ENCODE results near the gene NPB.

NPB gene

DNA sequence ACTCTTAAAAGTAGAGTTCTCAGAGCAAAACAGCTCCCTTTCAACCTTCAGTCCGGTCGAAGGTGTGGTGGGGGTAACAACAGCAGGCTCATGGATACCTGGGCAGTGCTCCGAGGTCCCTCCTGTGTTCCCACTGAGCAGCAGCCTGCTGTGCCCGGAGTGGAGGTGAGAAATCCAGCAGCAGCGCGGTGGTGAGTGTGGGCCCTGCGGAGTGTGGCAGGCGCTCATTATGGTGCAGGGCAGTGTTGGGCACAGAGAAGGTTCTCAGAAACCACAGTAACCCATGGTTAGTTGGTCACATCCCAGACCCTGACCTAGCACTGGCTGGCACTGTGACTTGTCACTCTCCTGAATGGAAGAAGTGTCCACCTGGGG is 36.7 kb upstream of the NPB start:
- no peak overlapping the region for H3K4me2 ChIP-seq (ENCODE audit: low read length)
- no peaks in the 10 kb centered on the region for H3K27me3 ChIP-seq (ENCODE audit: control insufficient read depth, insufficient read depth, low read length)
- H3K9ac ChIP-seq (ENCODE audit: low read depth, low read length): no peak overlapping the region
- peaks cover 44% of the 10 kb centered on the region for H3K4me1 ChIP-seq (ENCODE audit: control insufficient read depth, insufficient read depth, low read length)
- H3K9me3 ChIP-seq (replicated peaks; ENCODE audit: low read length): no peaks in the 10 kb centered on the region
- H3K4me3 ChIP-seq (ENCODE audit: low read length): no peak overlapping the region
- H3K36me3 ChIP-seq (ENCODE audit: insufficient read depth, low read length): peaks cover 55% of the 10 kb centered on the region

DNA sequence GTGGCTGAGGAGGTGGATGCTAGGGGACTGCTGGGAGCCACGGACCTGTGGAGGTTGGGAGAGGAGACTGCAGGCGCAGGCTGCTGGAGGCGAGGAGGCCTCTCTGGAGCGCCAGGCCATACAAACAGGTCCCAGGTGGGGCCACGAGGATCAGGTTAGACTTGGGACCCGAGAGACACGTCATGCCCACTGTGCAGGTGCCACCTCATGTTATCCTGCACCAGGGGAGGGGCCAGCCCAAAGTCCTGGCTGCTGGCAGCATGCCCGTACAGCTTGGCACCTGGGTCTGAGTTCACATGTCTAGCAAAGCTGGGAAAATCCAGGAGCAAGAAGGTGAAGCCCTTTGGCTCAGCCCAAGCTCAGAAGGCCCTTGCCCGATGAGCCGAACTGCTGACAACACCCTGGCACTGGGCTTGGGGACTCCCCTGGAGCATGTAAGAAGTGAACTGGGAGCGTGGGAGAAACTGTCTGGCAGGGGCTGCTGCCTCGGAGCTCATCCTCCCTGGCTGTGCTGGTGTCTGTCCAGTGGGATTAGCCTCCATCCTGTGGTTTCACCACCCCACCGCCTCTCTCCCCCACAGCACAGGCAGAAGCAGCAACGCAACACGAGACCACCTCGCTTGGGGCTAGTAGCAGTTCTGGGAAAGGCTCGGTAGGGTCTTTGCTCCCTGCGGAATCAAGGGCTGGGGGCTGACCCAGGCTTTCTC is 36.2 kb upstream of the NPB start:
- Histone ChIP-seq H3K4me3 (ENCODE audit: low read length) (no peak overlapping the region), H3K9me3 (replicated peaks; ENCODE audit: low read length) (no peaks in the 10 kb centered on the region), H3K4me1 (ENCODE audit: control insufficient read depth, insufficient read depth, low read length) (peaks cover 44% of the 10 kb centered on the region), H3K27me3 (ENCODE audit: control insufficient read depth, insufficient read depth, low read length) (no peaks in the 10 kb centered on the region), H3K9ac (ENCODE audit: low read depth, low read length) (no peak overlapping the region), H3K4me2 (ENCODE audit: low read length) (no peak overlapping the region), H3K36me3 (ENCODE audit: insufficient read depth, low read length) (peaks cover 57% of the 10 kb centered on the region)

GRCh38 chr17:81866440-81867169 is 35.4 kb upstream of the NPB start:
- no peak overlapping the region for H3K4me2 ChIP-seq (ENCODE audit: low read length)
- peaks cover 47% of the 10 kb centered on the region for H3K4me1 ChIP-seq (ENCODE audit: control insufficient read depth, insufficient read depth, low read length)
- H3K9me3 ChIP-seq (replicated peaks; ENCODE audit: low read length): no peaks in the 10 kb centered on the region
- no peak overlapping the region for H3K4me3 ChIP-seq (ENCODE audit: low read length)
- no peaks in the 10 kb centered on the region for H3K27me3 ChIP-seq (ENCODE audit: control insufficient read depth, insufficient read depth, low read length)
- peaks cover 57% of the 10 kb centered on the region for H3K36me3 ChIP-seq (ENCODE audit: insufficient read depth, low read length)
- H3K9ac ChIP-seq (ENCODE audit: low read depth, low read length): peak overlapping the region; percentile 21

DNA sequence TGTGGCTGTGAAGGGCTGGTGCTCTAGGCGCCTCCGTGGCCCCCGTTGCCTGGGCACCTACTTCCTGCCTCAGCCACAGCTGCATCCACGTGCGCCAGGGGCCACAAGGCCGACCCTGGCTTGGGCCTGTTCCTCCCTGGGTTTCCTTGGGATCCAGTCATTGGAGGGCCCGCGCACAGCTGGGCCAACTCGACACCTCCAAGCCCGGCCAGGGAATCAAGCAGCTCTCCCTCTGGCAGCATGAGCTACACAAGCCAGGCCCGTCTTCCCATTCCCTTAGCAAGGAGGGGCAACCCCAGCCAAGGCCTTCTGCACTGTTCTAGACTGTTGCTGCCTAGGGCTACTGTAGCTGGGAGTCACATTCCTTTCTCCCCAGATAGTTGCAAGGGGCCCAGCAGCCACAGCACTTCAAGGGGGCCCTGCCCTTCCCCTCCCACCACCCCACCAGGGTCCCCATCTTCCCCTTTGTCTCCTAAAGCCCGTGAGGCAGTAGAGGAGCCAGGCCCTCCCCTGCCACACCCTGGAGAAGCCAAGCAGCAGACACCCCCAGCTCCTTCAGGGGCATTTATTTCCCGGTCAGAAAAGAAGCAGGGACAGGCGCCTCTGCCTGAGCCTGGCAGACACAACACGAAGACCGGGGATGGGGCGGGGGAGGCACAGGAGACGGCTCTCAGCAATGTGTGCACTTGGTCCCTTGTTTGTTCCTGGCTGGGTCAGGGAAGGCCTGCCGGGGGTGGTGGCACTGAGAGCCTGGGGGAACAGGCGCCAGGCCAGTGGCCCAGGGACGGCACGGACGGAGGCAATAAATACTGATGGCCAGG is 34.7 kb upstream of the NPB start:
- no peak overlapping the region for H3K4me3 ChIP-seq (ENCODE audit: low read length)
- peaks cover 50% of the 10 kb centered on the region for H3K4me1 ChIP-seq (ENCODE audit: control insufficient read depth, insufficient read depth, low read length)
- peaks cover 57% of the 10 kb centered on the region for H3K36me3 ChIP-seq (ENCODE audit: insufficient read depth, low read length)

DNA sequence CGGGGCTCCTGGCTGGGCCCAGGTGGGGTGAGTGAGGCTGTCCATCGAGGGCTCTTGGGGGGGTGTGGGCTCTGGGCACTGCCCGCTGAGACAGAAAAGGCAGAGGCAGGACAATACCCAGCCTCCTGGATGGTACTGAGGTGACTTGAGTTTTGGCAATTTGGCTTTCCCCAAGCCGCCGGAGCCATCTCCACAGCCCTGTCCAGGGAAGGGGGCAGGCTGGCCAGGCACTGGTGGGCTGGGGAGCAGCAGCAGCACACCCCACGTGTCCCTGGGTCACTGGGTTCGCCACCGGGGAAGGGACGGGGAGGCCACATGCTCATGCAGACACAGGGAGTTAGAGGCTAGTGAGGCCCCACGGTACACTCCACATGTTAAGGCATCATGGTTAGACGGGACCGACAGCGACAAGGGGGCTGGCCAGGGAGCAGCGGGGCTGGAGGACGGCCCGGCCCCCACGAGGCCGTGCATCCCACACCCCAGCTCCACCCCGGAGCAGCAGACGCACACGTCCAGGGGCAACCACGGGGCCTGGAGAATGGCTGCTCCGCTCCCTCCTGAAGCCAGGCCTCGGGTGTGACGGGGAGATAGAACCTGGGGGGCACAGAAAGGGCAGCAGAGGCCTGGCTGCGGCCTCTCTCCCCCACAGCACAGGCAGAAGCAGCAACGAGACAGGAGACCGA is 33.9 kb upstream of the NPB start:
- Histone ChIP-seq H3K9me3 (replicated peaks; ENCODE audit: low read length) (no peaks in the 10 kb centered on the region), H3K9ac (ENCODE audit: low read depth, low read length) (peak overlapping the region; percentile 53), H3K36me3 (ENCODE audit: insufficient read depth, low read length) (peaks cover 55% of the 10 kb centered on the region), H3K27me3 (ENCODE audit: control insufficient read depth, insufficient read depth, low read length) (no peaks in the 10 kb centered on the region), H3K4me3 (ENCODE audit: low read length) (peak overlapping the region; percentile 43), H3K4me1 (ENCODE audit: control insufficient read depth, insufficient read depth, low read length) (peaks cover 53% of the 10 kb centered on the region), H3K4me2 (ENCODE audit: low read length) (peak overlapping the region; percentile 52)

More for the DNA sequence above, 34.7 kb upstream of the NPB start:
- Histone ChIP-seq H3K9ac (ENCODE audit: low read depth, low read length) (peak overlapping the region; percentile 53), H3K9me3 (replicated peaks; ENCODE audit: low read length) (no peaks in the 10 kb centered on the region), H3K4me2 (ENCODE audit: low read length) (no peak overlapping the region), H3K27me3 (ENCODE audit: control insufficient read depth, insufficient read depth, low read length) (no peaks in the 10 kb centered on the region)

GRCh38 chr17:81868674-81869220 is 33.3 kb upstream of the NPB start:
- Histone ChIP-seq H3K9me3 (replicated peaks; ENCODE audit: low read length) (no peaks in the 10 kb centered on the region), H3K4me2 (ENCODE audit: low read length) (peak overlapping the region; percentile 99), H3K36me3 (ENCODE audit: insufficient read depth, low read length) (peaks cover 52% of the 10 kb centered on the region), H3K4me3 (ENCODE audit: low read length) (peak overlapping the region; percentile 86), H3K4me1 (ENCODE audit: control insufficient read depth, insufficient read depth, low read length) (peaks cover 52% of the 10 kb centered on the region), H3K9ac (ENCODE audit: low read depth, low read length) (peak overlapping the region; percentile 97), H3K27me3 (ENCODE audit: control insufficient read depth, insufficient read depth, low read length) (no peaks in the 10 kb centered on the region)

DNA sequence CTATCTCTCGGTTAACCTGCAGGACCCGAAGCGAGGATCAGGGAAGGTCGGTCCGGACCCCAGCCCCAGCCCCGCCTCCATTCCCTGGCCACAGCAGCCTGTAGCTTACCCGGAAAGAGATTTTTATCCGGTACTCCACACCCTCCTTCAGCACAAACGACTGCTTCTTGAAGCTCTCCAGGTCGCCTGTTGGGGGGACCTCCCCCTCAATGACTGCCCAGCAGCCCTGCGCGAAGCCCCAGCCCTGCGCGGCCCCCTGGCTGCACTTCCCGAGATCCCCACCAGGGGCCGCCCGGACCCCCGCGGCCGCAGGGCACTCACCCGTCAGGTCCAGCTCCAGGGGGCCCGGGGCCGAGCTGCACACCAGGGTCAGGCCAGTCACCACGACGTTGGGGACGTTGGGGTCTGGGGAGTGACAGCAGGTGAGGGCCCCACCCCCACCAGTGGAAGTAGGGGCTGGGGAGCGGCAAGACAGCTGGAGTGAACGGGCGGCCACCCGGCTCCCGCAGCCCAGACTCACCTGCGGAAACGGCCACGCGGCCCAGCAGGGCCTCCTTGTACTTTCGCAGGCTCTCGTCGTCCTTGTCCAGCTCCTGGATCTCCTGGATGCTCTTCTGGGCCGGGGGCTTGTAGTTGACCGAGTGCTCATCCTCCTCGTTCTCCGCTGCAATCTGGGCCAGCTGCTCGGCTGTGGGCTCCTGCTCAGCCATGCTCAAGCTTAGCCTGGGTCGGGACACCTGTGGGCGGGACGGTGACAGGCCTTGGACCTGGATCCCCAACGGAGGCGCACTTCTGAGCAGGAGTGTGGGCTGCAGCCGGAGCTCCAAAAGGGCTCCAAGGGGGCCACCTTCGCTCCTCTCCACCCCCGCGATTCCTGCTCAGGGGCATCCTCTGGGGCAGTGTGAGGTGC is 32.6 kb upstream of the NPB start:
- Histone ChIP-seq H3K4me3 (ENCODE audit: low read length) (peak overlapping the region; percentile 86), H3K27me3 (ENCODE audit: control insufficient read depth, insufficient read depth, low read length) (no peaks in the 10 kb centered on the region), H3K36me3 (ENCODE audit: insufficient read depth, low read length) (peaks cover 45% of the 10 kb centered on the region), H3K4me1 (ENCODE audit: control insufficient read depth, insufficient read depth, low read length) (peaks cover 52% of the 10 kb centered on the region), H3K9ac (ENCODE audit: low read depth, low read length) (peak overlapping the region; percentile 97), H3K4me2 (ENCODE audit: low read length) (peak overlapping the region; percentile 99), H3K9me3 (replicated peaks; ENCODE audit: low read length) (no peaks in the 10 kb centered on the region)

DNA sequence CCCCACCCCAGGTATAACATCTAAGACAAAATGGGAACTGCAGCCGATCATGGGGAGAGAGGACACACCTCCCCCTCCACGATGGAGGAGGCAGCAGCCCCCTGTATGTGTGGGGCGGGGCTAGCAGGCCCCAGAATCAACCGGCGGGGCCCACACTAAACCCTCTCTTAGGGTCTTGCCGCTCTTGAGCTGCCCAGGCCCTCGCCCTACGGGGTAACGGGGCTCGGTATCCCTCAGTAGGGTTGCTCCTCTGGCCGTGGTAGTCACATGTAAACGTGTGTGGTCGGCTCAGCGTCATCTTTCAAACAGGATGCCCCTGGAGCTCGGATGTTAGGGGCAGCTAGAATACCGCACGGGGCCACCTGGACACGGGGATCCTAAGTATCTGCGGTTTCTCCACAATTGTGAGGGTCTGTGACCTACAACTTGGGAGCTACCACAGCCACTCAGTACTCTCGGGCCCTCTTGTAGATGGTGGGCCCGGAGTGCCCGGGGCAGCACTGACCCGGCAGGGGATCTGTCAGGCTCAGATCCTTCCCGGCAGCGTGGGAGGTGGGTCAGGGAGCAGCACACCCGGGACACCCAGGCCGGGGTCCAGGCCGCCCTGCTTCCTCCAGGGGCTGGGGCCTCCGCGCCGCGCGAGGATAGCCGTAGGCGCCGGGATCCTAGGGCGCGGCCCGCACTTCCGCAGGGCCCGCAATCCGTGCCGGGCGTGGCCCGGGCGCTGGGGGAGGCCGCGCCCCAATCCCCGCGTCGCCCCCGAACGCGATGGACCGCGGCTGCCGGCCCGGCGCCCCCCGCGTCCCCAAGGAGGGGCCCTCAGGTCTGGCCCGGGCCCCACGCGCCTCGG is 31.7 kb upstream of the NPB start:
- Histone ChIP-seq H3K4me2 (ENCODE audit: low read length) (peak overlapping the region; percentile 99), H3K9ac (ENCODE audit: low read depth, low read length) (peak overlapping the region; percentile 97), H3K4me3 (ENCODE audit: low read length) (peak overlapping the region; percentile 86), H3K27me3 (ENCODE audit: control insufficient read depth, insufficient read depth, low read length) (no peaks in the 10 kb centered on the region), H3K36me3 (ENCODE audit: insufficient read depth, low read length) (peaks cover 40% of the 10 kb centered on the region), H3K4me1 (ENCODE audit: control insufficient read depth, insufficient read depth, low read length) (peaks cover 52% of the 10 kb centered on the region), H3K9me3 (replicated peaks; ENCODE audit: low read length) (no peaks in the 10 kb centered on the region)

DNA sequence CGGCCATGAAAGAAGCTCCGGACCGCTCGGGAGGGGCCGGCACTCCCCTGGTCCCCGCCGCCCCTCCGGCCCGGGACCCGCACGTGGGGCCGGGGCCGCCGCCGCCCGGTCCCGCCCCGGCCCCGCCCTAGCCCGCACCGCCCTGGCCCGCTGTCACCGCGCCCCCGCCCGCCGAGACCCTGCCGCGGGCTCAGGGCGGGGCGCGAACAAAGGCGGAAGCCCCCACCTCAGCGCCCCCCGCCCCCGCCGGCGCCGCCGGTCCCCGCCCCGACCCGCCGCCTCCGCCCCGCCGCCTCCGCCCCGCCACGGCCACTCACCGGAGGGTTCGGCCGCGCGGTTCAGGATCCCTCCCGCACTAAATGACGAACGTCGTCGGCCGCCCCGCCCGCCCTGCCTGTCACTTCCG is 31.1 kb upstream of the NPB start, which contains the start of gene ARHGDIA:
ARHGDIA (minus strand) TSS at position 357 of the 406 bp plus-strand sequence. CDS start 1,407 bp downstream, outside the sequence.
- H3K36me3 ChIP-seq (ENCODE audit: insufficient read depth, low read length): peaks cover 33% of the 10 kb centered on the region
- no peaks in the 10 kb centered on the region for H3K27me3 ChIP-seq (ENCODE audit: control insufficient read depth, insufficient read depth, low read length)
- no peaks in the 10 kb centered on the region for H3K9me3 ChIP-seq (replicated peaks; ENCODE audit: low read length)
- H3K9ac ChIP-seq (ENCODE audit: low read depth, low read length): peak within 1 kb of the TSS; percentile 97
- peak within 1 kb of the TSS; percentile 100 for H3K4me2 ChIP-seq (ENCODE audit: low read length)
- H3K4me3 ChIP-seq (ENCODE audit: low read length): peak within 1 kb of the TSS; percentile 86
- peaks cover 52% of the 10 kb centered on the region for H3K4me1 ChIP-seq (ENCODE audit: control insufficient read depth, insufficient read depth, low read length)
